Left ventricle myocardium inferior (tissue), 1 donor: ENCODE measurements around the gene PALM. TPM values are rescaled to one million over a fixed set of nuclear protein-coding genes. Genes with fewer than 3 reads are reported as not detected.

ENCODE experiments used
- DNase-seq: peaks from one replicate; pipeline ENCODE4 v3.0.0-alpha.2; 2020
- H3K27ac ChIP-seq: fragments of 200-600 bp; replicated peaks from 2 replicates; pipeline ENCODE4 v1.8.0; 2021
- H3K27me3 ChIP-seq: fragments of 200-600 bp; 2 replicates; pipeline ENCODE4 v1.8.0; 2021; ENCODE audit warnings: low read depth
- H3K36me3 ChIP-seq: fragments of 200-600 bp; 2 replicates; pipeline ENCODE4 v1.8.0; 2021
- H3K4me1 ChIP-seq: fragments of 200-600 bp; 2 replicates; pipeline ENCODE4 v1.8.0; 2021
- H3K4me3 ChIP-seq: fragments of 200-600 bp; 2 replicates; pipeline ENCODE4 v1.8.0; 2021; ENCODE audit warnings: mild to moderate bottlenecking, moderate library complexity
- H3K9me3 ChIP-seq: fragments of 200-600 bp; replicated peaks from 2 replicates; pipeline ENCODE4 v1.8.0; 2021
- intact Hi-C: fragments of 100-400 bp; cut with micrococcal nuclease; formaldehyde crosslinking; loops from one replicate; pipeline ENCODE4 v1.11.0; 2022
- total RNA-seq: library from RNA; stranded (reverse); fragmentation: NEBNext Ultra II Directional; extraction: Animal tissue kit (Norgen Biotek cat#: 25700); gene quantifications from one replicate; pipeline ENCODE4 v1.2.1, GENCODE V29; 2021
- TF ChIP-seq, protein P1 (sequence below): fragments of 200-600 bp; IDR thresholded peaks from 2 replicates; pipeline ENCODE4 v1.8.0; 2021; ENCODE audit warnings: antibody characterized with exemption, mild to moderate bottlenecking, borderline replicate concordance
- donor health status: DM: no; HTN: yes; CAD: no; lungs with severe emphysema.

PALM gene
- total RNA-seq, 1 donor from 2014 or later = 26.8 TPM

GRCh38 chr19:703329-703650 lies 5.4 kb upstream of the PALM start:
- peaks cover 50% of the 10 kb centered on the region for H3K27me3 ChIP-seq
- H3K4me1 ChIP-seq = peaks cover 27% of the 10 kb centered on the region
- peaks cover 3% of the 10 kb centered on the region for H3K9me3 ChIP-seq
- peak overlapping the region; percentile 71 for H3K27ac ChIP-seq
- TF ChIP-seq, protein P1, sequence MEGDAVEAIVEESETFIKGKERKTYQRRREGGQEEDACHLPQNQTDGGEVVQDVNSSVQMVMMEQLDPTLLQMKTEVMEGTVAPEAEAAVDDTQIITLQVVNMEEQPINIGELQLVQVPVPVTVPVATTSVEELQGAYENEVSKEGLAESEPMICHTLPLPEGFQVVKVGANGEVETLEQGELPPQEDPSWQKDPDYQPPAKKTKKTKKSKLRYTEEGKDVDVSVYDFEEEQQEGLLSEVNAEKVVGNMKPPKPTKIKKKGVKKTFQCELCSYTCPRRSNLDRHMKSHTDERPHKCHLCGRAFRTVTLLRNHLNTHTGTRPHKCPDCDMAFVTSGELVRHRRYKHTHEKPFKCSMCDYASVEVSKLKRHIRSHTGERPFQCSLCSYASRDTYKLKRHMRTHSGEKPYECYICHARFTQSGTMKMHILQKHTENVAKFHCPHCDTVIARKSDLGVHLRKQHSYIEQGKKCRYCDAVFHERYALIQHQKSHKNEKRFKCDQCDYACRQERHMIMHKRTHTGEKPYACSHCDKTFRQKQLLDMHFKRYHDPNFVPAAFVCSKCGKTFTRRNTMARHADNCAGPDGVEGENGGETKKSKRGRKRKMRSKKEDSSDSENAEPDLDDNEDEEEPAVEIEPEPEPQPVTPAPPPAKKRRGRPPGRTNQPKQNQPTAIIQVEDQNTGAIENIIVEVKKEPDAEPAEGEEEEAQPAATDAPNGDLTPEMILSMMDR = no peak
- H3K4me3 ChIP-seq = peak overlapping the region; percentile 52
- intact Hi-C loops = no loop called here
- no peaks in the 10 kb centered on the region for H3K36me3 ChIP-seq
- no peak for DNase-seq

GRCh38 chr19:703651-704446 lies 4.9 kb upstream of the PALM start:
- peak; percentile 77 for DNase-seq
- H3K27ac ChIP-seq = peak overlapping the region; percentile 71
- TF ChIP-seq, protein P1 = no peak

DNA sequence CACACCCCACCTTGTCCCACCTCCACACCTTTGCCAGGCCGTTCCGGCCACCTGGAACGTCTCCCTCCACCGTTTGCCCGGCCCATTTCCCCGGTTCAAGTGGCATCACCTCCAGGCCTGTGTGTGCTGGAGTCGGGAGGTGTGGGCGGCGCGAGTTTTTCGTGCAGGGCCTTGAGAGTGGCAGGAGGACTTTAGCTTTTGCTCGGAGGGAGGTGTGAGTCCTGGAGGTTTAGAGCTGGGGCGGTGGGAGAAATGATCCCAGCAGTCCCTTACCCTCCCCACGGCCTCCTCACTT lies 4.3 kb upstream of the PALM start:
- peak overlapping the region; percentile 52 for H3K4me3 ChIP-seq

More at GRCh38 chr19:703651-704446, 4.9 kb upstream of the PALM start:
- no peaks in the 10 kb centered on the region for H3K36me3 ChIP-seq
- peak overlapping the region; percentile 52 for H3K4me3 ChIP-seq
- peaks cover 29% of the 10 kb centered on the region for H3K4me1 ChIP-seq
- intact Hi-C loops = no loop called here
- H3K9me3 ChIP-seq = peaks cover 3% of the 10 kb centered on the region
- H3K27me3 ChIP-seq = peaks cover 49% of the 10 kb centered on the region

GRCh38 chr19:709196-709964 lies 645 bp downstream of the PALM start:
- TF ChIP-seq, protein P1 = no peak
- peaks cover 21% of the 10 kb centered on the region for H3K27me3 ChIP-seq
- H3K27ac ChIP-seq = peak overlapping the region; percentile 94
- DNase-seq = no peak
- peaks cover 43% of the 10 kb centered on the region for H3K4me1 ChIP-seq
- H3K36me3 ChIP-seq = no peaks in the 10 kb centered on the region
- intact Hi-C loops = no loop called here
- H3K9me3 ChIP-seq = peaks cover 3% of the 10 kb centered on the region
- peak overlapping the region; percentile 87 for H3K4me3 ChIP-seq

More for the DNA sequence above, 4.3 kb upstream of the PALM start:
- peaks cover 48% of the 10 kb centered on the region for H3K27me3 ChIP-seq
- no peaks in the 10 kb centered on the region for H3K36me3 ChIP-seq
- DNase-seq = no peak
- TF ChIP-seq, protein P1 = no peak
- H3K27ac ChIP-seq = no peak overlapping the region
- intact Hi-C loops = no loop called here
- H3K9me3 ChIP-seq = peaks cover 3% of the 10 kb centered on the region
- peaks cover 34% of the 10 kb centered on the region for H3K4me1 ChIP-seq

- Histone ChIP-seq H3K36me3 (peaks cover 5% of the 10 kb centered on the region), H3K27me3 (peaks cover 14% of the 10 kb centered on the region), H3K27ac (peak overlapping the region; percentile 94), H3K4me3 (peak overlapping the region; percentile 87), H3K4me1 (peaks cover 40% of the 10 kb centered on the region), H3K9me3 (peaks cover 5% of the 10 kb centered on the region)
- DNase-seq = peak; percentile 78
- TF ChIP-seq, protein P1 = no peak
- intact Hi-C loops = no loop called here
Observed at GRCh38 chr19:709965-710571, 1.3 kb downstream of the PALM start.
